Smooth muscle cell (in vitro differentiated cells): ENCODE measurements around the gene FBXL13. TPM values are rescaled to one million over a fixed set of nuclear protein-coding genes. Genes with fewer than 3 reads are reported as not detected.
A peak's percentile ranks its signal among the peaks of the same experiment; 100 is the strongest.

Source experiments
- DNase-seq: peaks from one replicate; lab custom pipeline; 2025; ENCODE audit not compliant: unreplicated experiment; lab: John Stamatoyannopoulos, UW
- H2AFZ ChIP-seq: fragments of 200-600 bp; sonication (generic); 2 replicates; pipeline ENCODE4 v1.6.0; 2016; ENCODE audit warnings: antibody characterized with exemption, low read depth, mild to moderate bottlenecking
- H3F3A ChIP-seq: fragments of 200-600 bp; sonication (generic); 2 replicates; pipeline ENCODE4 v1.6.0; 2017; ENCODE audit warnings: antibody characterized with exemption, low read depth
- H3K27ac ChIP-seq: fragments of 200-600 bp; sonication (generic); 2 replicates; pipeline ENCODE4 v1.5.1; 2016; ENCODE audit warnings: low read depth, mild to moderate bottlenecking
- H3K27me3 ChIP-seq: fragments of 200-600 bp; sonication (generic); 2 replicates; pipeline ENCODE4 v1.6.1; 2016; ENCODE audit warnings: low read depth, mild to moderate bottlenecking
- H3K36me3 ChIP-seq: fragments of 200-600 bp; sonication (generic); 2 replicates; pipeline ENCODE4 v1.5.1; 2016; ENCODE audit warnings: low read depth
- H3K4me1 ChIP-seq: fragments of 200-600 bp; sonication (generic); 2 replicates; pipeline ENCODE4 v1.5.1; 2016; ENCODE audit warnings: low read depth
- H3K4me2 ChIP-seq: fragments of 200-600 bp; sonication (generic); 2 replicates; pipeline ENCODE4 v1.6.0; 2016; ENCODE audit warnings: mild to moderate bottlenecking
- H3K4me3 ChIP-seq: fragments of 200-600 bp; sonication (generic); 2 replicates; pipeline ENCODE4 v1.5.1; 2016; ENCODE audit warnings: mild to moderate bottlenecking
- H3K79me2 ChIP-seq: fragments of 200-600 bp; sonication (generic); 2 replicates; pipeline ENCODE4 v1.6.0; 2016; ENCODE audit warnings: low read depth, mild to moderate bottlenecking
- H3K9ac ChIP-seq: fragments of 200-600 bp; sonication (generic); 2 replicates; pipeline ENCODE4 v1.6.0; 2016; ENCODE audit warnings: low read depth
- H3K9me3 ChIP-seq: fragments of 200-600 bp; sonication (generic); replicated peaks from 2 replicates; pipeline ENCODE4 v1.5.1; 2016; ENCODE audit warnings: low read depth
- H4K20me1 ChIP-seq: fragments of 200-600 bp; sonication (generic); 2 replicates; pipeline ENCODE4 v1.6.0; 2016; ENCODE audit warnings: low read depth
- CTCF ChIP-seq: fragments of 200-600 bp; sonication (generic); IDR thresholded peaks from 2 replicates; pipeline ENCODE4 v1.5.1; 2017; ENCODE audit warnings: borderline replicate concordance, mild to moderate bottlenecking, antibody characterized with exemption; ENCODE audit not compliant: insufficient read depth, poor library complexity, severe bottlenecking
- WGBS: methylation state at CpG from one replicate; pipeline ENCODE4 v1.1.7; 2016; ENCODE audit warnings: low lambda C conversion rate; 5-methylcytosine and 5-hydroxymethylcytosine counted together
- polyA plus RNA-seq: library from polyadenylated mRNA; unstranded; fragments of >200 nt; fragmentation: Nextera tagmentation; extraction: Ambion mirVana; gene quantifications from 2 replicates; pipeline ENCODE4 v1.2.1, GENCODE V29; 2016
- total RNA-seq: library from RNA; depleted of rRNA; stranded (reverse); fragments of >200 nt; gene quantifications from 2 replicates; pipeline ENCODE4 v1.2.3, GENCODE V29; 2014

FBXL13 gene
- total and polyA plus RNA-seq, 2 experiments from 2014 or later = 2.6 to 12.1 TPM

DNA sequence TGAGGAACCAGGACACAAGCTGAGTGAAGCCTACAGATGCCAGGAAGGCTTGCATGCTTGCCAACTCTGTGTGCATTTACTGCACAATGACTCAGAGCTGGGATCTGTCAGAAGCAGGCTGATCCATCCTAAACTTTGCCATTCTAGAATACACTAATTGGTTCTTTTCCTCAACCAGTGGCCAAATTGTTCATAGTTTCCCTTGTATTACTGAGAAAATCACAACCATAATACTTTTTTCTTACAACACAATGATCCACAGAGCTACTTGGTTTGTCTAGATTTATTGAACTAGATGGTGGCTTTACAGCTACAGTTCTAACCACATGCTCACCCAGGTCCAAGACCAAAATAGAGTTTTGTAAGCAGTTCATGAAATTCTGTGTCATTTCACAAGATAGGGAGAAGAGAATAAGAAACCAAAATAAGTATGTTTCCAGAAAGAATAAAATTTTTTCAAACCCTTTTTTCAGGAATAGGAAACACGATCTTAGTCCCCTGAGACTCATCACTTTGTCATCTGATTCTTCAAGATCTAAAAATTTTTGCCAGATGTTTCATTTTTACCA, 182.8 kb downstream of the FBXL13 start:
- Histone ChIP-seq H3K9me3 (no peaks in the 10 kb centered on the region), H3K27me3 (no peaks in the 10 kb centered on the region), H3K36me3 (no peaks in the 10 kb centered on the region), H3K4me2 (peak overlapping the region; percentile 45), H3K27ac (peak overlapping the region; percentile 88), H3K4me3 (no peak overlapping the region), H3F3A (peaks cover 11% of the 10 kb centered on the region), H3K9ac (no peak overlapping the region), H3K4me1 (peaks cover 9% of the 10 kb centered on the region), H4K20me1 (no peaks in the 10 kb centered on the region), H3K79me2 (no peaks in the 10 kb centered on the region), H2AFZ (no peak overlapping the region)
- TF ChIP-seq CTCF = no peak
- DNase-seq = no peak
- WGBS = 22% methylated on average over 1 of the region's 1 CpG

- no peak for TF ChIP-seq CTCF
These were observed 183.5 kb downstream of the FBXL13 start for GRCh38 chr7:102890971-102891692.

GRCh38 chr7:102890292-102890970, 184.2 kb downstream of the FBXL13 start:
- DNase-seq = no peak
- peak overlapping the region; percentile 88 for H3K27ac ChIP-seq
- 48% methylated on average over 2 of the region's 2 CpGs for WGBS
- H3K4me1 ChIP-seq = peaks cover 9% of the 10 kb centered on the region
- H3K4me3 ChIP-seq = no peak overlapping the region
- H3K27me3 ChIP-seq = no peaks in the 10 kb centered on the region
- no peaks in the 10 kb centered on the region for H3K36me3 ChIP-seq
- H3K79me2 ChIP-seq = no peaks in the 10 kb centered on the region
- no peaks in the 10 kb centered on the region for H4K20me1 ChIP-seq
- H3K9me3 ChIP-seq = no peaks in the 10 kb centered on the region
- H3K9ac ChIP-seq = peak overlapping the region; percentile 54
- no peak for TF ChIP-seq CTCF
- peaks cover 11% of the 10 kb centered on the region for H3F3A ChIP-seq
- no peak overlapping the region for H2AFZ ChIP-seq
- peak overlapping the region; percentile 28 for H3K4me2 ChIP-seq

More at GRCh38 chr7:102890971-102891692, 183.5 kb downstream of the FBXL13 start:
- Histone ChIP-seq H3K27me3 (no peaks in the 10 kb centered on the region), H4K20me1 (no peaks in the 10 kb centered on the region), H3K36me3 (no peaks in the 10 kb centered on the region), H3K4me2 (peak overlapping the region; percentile 28), H3K9me3 (no peaks in the 10 kb centered on the region), H2AFZ (no peak overlapping the region), H3K9ac (peak overlapping the region; percentile 50), H3F3A (peaks cover 11% of the 10 kb centered on the region), H3K4me3 (no peak overlapping the region), H3K27ac (peak overlapping the region; percentile 88), H3K4me1 (peaks cover 9% of the 10 kb centered on the region), H3K79me2 (no peaks in the 10 kb centered on the region)
- no peak for DNase-seq
- WGBS = 76% methylated on average over 5 of the region's 5 CpGs
